HG03457 (cell line): ENCODE data around the gene MED27.

Experiments used
- ATAC-seq: cut with Tn5 transposase; IDR thresholded peaks from one replicate; pipeline ENCODE4 v1.9.1; 2021; ENCODE audit warnings: moderate number of reproducible peaks; ENCODE audit not compliant: unreplicated experiment

Gene MED27

DNA sequence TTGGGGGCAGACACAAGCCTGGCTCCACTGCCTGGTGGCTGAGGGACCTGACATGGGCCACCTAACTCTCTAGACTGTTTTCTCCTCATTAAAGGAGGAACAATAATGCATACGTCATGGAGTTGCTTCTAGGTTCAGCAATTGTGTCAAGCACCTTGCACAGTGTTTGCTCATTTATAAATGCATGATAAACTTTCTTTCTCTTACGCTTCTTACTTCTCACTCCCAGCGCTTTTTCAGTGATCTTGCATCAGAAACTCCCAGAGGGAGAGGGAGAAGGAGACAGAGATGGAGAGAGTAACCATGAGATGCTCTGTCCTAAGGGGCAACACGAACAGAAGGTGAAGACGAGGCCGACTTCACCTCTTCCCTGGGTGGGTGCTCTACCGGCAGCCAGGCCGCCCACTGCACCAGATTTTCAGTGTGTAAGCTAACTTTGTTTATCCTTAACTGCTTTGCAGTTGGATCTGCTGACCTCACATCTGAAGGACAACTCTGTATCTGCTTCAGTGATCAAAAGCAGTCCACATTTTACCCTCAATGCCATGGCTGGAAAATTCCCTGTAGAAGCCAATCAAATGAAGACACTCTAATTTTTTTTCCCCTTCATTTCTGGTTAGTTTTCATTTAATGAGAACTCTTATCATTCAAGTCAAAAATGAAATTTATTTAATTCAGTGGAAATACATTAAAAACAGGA is 35.3 kb downstream of the MED27 start:
- no peak for ATAC-seq

DNA sequence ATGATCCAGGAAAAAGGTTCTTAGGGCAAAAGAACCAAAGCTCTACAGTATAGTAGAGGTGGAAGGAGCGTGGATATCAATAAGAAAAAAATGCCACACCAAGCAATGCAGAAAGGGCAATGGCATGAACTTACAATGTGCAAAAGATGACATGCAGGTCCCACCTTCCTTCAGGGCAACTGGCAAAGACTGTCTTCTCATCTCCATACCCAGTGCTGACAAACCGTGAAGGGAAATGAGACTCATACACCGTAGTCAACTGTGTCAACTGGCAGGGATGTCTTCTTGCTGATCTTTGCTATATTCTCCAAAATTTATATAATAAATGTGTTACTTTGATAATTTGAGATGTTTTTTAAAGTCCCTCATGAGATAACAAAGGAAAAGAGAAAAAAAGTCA is 36.0 kb downstream of the MED27 start:
- no peak for ATAC-seq

- no peak for ATAC-seq
Observed at GRCh38 chr9:132042324-132042723, 37.3 kb downstream of the MED27 start.

DNA sequence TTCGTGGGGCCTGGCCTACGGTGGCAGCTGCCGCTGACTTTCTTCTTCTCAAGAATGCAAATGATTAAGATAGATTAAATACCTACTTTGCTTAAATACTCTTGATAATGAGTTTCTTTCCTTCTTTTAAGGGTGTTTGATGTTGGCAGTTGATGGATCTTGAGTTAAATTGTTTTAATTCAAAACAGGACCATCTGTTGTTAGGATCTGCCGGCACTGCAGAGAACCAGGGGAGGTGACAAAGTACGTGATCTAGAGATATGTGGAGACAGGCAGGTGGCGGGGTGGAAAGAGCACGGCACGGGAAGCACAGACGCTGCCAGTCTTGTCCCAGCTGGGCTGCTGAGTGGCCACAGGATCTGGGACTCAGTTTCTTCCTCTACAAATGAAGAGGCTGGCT is 37.9 kb downstream of the MED27 start:
- ATAC-seq: no peak

GRCh38 chr9:132040808-132041207 is 38.9 kb downstream of the MED27 start:
- ATAC-seq: no peak

DNA sequence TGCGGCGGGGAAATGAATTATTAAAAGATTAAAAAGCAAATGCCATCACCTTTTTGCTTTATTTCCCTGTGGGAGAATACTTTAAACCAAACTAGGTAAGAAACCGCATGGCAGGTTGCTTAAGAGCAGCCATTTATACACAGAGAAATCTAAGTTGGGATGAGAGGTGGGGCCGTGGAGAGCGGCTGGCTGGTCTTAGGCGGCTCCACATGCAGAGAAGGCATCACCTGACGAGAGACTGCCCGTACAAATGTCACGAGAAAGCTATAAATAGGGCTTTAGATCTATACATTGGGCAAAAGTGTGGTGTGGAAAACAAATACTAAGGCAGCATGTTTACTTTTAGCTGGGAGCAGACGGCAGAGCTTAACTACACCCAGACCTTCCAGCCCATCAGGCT is 39.4 kb downstream of the MED27 start:
- ATAC-seq: no peak

DNA sequence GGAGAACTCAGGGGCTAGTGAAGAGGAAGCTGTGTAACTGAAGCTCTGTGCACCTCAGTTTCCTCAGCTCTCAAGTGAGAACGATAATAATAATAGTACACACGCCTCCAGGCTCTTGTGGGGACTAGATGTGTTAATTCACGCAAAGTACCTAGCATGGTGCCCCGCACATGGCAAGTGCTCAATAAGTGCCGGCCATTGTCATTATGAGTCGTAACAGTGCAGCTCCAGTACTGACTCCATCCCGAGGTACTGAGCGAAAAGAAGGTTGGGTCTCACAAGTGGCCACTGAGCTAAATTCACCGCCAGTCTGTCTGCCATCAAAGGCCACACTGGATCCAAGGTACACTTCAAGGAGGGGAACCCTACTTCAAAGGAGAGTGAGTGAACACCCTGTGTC is 40.4 kb downstream of the MED27 start:
- ATAC-seq: no peak

DNA sequence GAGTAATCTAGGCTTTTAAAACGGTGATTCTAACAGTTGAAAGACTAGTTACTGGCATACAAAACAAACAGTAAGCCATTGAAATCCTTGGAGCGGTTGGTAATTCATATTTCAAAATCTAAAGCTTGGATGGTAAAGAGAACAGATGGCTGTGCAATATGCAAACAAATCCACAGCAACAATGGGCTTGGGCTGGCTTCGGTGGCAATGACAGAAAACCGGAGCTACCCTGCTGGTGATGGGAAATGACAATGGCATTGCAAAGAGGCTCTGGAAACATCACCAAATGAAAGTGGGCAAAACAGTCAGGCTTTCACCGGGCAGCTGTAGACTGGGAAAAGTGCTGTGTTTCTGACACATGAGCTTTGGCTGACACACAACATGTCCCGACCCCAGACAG is 42.2 kb downstream of the MED27 start:
- no peak for ATAC-seq

DNA sequence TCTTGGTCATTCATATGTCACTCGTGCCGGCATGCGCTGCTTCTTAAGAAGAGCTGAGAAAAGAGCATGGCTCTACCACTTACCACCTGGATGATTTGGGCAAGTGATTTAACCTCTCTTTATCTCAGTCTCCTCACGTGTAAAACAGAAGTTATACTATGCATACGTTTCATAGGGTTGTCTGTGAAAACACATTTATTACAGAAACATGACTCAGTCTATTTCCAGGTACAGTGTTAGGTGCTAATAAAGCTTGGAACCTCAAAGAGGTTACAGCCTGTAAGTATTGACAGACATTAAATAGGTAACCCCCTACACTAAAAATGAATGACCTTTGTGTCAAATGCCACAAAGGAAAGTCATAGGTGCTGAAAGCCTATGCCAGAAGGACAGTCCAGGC is 43.1 kb downstream of the MED27 start:
- no peak for ATAC-seq

DNA sequence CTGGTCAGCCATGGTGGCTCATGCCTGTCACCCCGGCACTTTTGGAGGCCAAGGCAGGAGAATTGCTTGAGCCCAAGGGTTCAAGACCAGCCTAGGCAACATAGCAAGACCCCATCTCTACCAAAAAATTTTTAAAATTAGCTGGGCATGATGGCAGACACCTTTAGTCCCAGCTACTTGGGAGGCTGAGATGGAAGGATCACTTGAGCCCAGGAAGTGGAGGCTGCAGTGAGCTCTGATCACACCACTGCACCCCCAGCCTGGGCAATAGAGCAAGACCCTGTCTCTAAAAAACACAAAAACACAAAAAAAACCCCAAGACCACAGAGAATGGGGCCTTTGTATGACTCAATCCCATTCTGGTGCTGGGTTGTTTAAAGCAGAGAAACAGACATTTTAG is 44.0 kb downstream of the MED27 start:
- no peak for ATAC-seq

GRCh38 chr9:132032238-132032950 is 47.3 kb downstream of the MED27 start:
- ATAC-seq: no peak

DNA sequence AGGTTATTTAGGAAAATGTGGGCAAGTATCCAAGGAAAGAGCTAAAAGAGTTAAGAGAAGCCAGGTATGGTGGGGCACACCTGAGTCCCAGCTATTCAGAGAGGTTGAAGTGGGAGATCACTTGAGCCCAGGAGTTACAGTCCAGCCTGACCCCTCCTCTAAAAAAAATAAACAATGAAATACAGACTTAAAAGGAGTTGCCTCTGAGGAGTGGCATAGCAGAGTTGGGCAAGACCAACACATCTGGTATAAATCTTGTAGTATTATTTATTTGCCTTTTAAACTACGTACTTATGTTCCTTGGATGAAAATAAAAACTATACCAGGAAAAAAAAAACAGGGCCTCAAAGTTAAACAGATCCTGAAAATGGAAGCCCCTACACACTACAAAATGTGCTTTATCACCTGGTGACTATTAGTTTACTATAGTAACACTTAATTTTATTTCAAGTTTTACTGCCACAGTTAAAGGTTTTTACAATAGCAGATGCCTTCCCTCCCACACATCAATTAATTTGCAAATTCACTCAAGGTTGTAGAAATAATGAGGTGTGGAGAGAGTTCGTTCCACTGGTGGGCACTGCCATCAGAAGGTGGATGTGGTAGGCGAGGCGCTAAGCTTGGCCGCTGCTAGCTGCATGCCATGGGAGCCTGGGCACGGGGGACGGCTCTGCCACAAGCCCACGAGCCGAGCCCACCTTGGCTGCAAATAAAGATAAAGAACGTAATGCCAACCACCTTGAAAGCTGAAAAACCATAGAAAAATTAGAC is 48.0 kb downstream of the MED27 start:
- ATAC-seq: no peak

DNA sequence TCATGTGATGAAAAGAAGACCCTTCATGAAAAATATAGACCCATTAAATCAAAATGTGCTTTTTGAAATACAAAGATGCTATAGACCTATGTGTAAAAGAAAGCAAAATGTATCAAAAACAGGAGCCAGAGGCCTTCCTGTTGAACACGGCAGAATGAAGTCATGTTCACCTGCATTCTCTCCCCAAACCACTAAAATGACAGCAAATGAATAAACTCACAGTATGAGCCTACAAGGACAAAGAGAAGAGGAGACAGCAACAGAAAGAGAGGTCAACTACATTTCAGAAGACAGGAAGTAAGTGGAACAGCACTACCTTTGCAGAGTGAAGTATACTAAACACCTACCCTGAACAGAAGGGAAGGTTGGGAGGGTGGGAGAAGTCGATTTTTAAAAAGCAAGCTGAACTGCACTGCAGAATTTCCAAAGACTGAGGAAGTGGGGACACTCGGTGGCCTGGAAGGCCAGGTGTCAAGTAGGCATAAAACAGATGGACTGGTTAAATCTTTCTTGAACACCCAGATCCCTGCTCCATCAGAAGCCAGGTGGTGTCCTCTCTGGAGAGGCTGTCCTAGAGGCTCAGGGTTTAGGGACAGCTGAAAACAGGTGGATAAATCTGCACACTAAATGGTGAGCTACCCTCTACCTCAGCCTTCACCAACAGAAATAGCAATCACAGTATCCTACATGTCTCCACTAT is 48.9 kb downstream of the MED27 start:
- no peak for ATAC-seq

DNA sequence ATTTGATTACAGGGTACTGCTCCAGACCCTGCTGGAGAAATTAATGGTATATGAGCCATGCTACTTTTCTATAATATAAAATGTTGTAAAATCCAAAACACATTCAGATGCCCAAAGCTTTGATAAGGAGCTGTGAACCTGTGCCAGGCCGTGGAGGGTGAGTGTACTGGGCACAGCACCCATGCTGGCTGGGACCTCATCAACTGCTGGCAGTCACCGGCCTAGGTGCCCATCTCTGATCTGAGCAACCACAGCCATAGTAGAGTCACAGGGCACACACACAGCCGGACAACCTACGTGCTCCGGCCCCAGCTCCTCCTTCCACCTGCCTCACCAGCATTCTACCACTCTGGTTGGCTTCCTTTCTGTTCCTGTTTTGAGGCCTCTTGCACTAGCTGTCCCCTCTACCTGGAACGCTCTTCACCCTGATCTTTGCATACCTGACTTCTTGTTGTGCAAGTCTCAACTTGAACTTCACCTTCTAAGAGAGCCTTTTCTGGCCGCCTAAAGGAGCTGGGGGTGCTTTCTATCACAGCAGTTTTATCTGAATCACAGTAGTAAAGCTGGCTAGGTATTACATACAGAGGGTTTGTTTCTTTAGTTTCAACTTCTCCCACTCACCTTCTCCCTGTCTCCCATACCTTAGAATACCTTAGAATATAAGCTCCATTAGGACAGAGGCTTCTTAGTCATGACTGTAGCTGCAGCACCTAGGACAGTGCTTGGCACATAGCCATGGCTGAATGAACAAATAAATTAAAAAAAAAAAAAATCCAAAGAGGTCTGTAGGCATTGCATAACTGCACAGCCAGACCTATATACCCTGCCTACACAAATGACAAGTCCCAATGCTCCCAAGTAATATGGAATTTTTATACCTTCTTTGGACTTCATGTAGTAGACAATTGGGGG is 51.7 kb downstream of the MED27 start:
- ATAC-seq: no peak

DNA sequence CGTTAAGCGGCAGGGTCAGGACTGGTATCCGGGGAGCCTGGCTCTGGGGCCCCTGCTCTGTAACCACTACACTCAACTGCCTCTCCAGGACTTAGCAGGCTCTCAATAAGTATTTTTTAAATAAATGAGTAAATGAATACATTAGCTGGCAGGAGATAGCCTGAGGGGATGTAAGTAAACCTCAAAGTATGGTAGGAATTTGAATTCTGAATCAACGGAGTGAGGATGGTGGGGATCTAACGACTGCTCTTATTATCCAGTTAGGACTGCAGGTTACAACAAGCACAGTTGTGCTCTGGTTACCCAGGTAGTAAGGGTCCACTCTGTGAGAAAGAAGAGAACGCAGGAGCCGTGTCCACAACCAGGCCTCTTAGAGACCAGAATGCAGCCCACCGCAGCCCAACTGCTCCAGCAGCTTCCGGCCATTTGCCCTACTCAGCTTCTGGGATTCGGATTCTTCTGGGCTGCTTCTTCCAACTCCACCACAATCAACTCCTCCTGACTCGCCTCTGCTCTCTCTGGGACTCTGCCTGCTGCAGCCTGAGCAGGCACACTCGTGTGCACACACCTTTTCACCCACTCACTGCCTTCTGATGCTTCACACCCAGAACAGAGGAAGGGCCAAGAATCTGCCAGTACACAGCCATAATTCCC is 52.6 kb downstream of the MED27 start:
- ATAC-seq: no peak

DNA sequence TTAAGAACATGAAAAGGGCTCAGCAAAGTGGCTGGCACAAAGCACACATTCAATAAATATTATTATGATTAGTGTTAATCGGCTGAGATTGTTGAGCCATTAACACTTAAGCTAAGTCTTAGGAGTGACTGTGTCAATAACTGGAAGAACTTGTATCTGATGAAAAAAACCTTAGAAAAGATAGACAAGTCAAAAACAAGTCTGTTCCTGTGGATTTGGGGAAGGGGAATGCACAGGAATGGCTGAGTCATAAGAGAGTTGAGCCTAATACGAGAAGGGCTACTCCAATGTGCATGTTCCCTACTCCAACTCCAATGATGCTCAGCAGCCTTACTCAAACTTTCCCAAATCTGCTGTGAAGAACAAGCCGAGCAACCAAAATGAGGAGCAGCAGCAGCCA is 53.9 kb downstream of the MED27 start:
- ATAC-seq: no peak

DNA sequence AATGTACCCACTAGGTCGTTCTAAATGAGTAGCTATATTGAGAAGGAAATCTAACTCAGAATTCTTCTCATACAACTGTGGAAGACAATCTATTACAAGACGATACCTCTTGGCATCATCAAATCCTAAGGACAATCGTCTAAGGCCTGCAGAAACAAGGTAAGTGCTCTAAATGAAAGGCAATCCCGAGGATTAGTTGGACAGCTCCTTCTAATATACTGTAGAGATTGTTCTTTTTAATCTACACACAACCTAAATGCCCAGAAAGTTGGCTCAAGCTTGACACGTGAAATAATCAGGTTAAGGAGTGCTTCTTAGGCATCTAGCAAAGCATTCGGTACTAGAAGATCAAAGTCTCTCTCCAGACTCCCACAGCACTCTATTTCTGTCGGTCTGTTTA is 55.1 kb downstream of the MED27 start:
- no peak for ATAC-seq

DNA sequence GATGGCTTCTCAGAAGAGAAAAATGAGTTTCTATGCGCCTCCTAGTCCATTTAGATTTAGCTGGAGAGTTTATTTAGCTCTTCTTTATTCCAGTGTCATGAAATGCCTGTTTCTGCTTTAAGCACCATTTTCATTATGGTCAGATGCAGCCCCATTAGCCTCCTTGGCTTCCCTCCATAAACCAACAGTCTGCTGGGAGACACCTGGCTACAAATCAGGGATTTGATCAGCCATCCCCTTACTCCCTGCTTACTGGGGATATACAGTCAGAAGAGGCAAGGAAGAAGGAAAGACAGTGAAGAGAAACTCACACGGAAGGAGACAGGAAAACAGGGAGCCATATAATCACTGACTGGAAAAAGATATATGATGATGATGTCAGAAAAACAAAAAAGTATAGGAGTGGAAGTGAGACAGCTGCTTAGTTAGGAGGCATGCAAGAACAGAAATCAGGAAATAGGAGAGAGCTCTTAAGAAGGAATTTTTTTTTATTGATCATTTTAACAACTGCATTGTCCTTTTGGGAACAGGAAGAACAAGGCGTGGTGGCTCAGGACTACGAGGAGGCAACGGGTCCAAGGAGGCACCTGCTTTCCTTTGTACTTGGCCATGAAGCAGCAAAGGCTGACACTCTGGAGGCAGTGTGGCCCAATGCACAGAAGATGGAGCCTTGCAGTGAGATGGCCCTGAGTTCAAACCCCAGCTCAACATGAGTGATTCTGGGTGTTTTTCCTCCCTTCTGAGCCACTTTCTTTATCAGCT is 56.1 kb downstream of the MED27 start:
- ATAC-seq: no peak

- ATAC-seq: no peak
Observed at GRCh38 chr9:132020820-132021510, 58.7 kb downstream of the MED27 start.
